ENCODE measurements around the gene GRM5.
"Not testable (repeated sequence)": the region's sequence is repeated elsewhere in the genome, so short reads cannot be mapped to it uniquely, and the experiment has no call there.

Gene GRM5

GRCh38 chr11:88482871-88483301, 582.9 kb downstream of the GRM5 start:
- no peak for DNase-seq

GRCh38 chr11:88480223-88480622, 585.6 kb downstream of the GRM5 start:
- DNase-seq, result no peak

GRCh38 chr11:88478136-88478815, 587.5 kb downstream of the GRM5 start:
- peak; percentile 17 for DNase-seq

- DNase-seq, result peak; percentile 67
Measured at GRCh38 chr11:88475991-88476418, 589.8 kb downstream of the GRM5 start.

- DNase-seq, result no peak
Measured at GRCh38 chr11:88474655-88475054, 591.1 kb downstream of the GRM5 start.

GRCh38 chr11:88469561-88470225, 596.1 kb downstream of the GRM5 start:
- no peak for DNase-seq

GRCh38 chr11:88464528-88464927, 601.3 kb downstream of the GRM5 start:
- no peak for DNase-seq

GRCh38 chr11:88463301-88463700, 602.5 kb downstream of the GRM5 start:
- DNase-seq, result not testable (repeated sequence)

- DNase-seq, result not testable (repeated sequence)
Measured at GRCh38 chr11:88458047-88458446, 607.7 kb downstream of the GRM5 start.

- no peak for DNase-seq
Measured at GRCh38 chr11:88455974-88456373, 609.8 kb downstream of the GRM5 start.

GRCh38 chr11:88454881-88455280, 610.9 kb downstream of the GRM5 start:
- no peak for DNase-seq

Measured in NCI-H524 treated with DMSO at 0.1 percent for 48 hours (cell line).